ENCODE results near the gene TNIP2.
A peak's percentile ranks its signal among the peaks of the same experiment; 100 is the strongest.

The TNIP2 gene

GRCh38 chr4:2755821-2756690, at the start of gene TNIP2:
TSS of gene TNIP2 (minus strand) at chr4:2756336. CDS start at chr4:2756289, 47 bp downstream.
- peak; percentile 98 for DNase-seq

GRCh38 chr4:2804973-2805501, 48.9 kb upstream of the TNIP2 start:
- DNase-seq: no peak

- DNase-seq: no peak
Measured at GRCh38 chr4:2804449-2804972, 48.4 kb upstream of the TNIP2 start.

- peak; percentile 50 for DNase-seq
Measured at GRCh38 chr4:2803624-2804448, 47.7 kb upstream of the TNIP2 start.

GRCh38 chr4:2802618-2803531, 46.7 kb upstream of the TNIP2 start:
- no peak for DNase-seq

GRCh38 chr4:2800691-2801596, 44.8 kb upstream of the TNIP2 start:
- no peak for DNase-seq

GRCh38 chr4:2799971-2800690, 44.0 kb upstream of the TNIP2 start:
- DNase-seq: peak; percentile 32

GRCh38 chr4:2799224-2799911, 43.2 kb upstream of the TNIP2 start:
- no peak for DNase-seq

- peak; percentile 48 for DNase-seq
Measured at GRCh38 chr4:2798399-2799223, 42.5 kb upstream of the TNIP2 start.

- no peak for DNase-seq
Measured at GRCh38 chr4:2797545-2798305, 41.6 kb upstream of the TNIP2 start.

- no peak for DNase-seq
Measured at GRCh38 chr4:2796849-2797544, 40.9 kb upstream of the TNIP2 start.

- DNase-seq: no peak
Measured at GRCh38 chr4:2795893-2796848, 40.0 kb upstream of the TNIP2 start.

GRCh38 chr4:2795300-2795892, 39.3 kb upstream of the TNIP2 start:
- DNase-seq: no peak

- DNase-seq: no peak
Measured at GRCh38 chr4:2794486-2795299, 38.6 kb upstream of the TNIP2 start.
